Small intestine (tissue), 7 donors: ENCODE results near the gene TPSAB1. TPM values are rescaled to one million over a fixed set of nuclear protein-coding genes. Genes with fewer than 3 reads are reported as not detected.
A peak's percentile ranks its signal among the peaks of the same experiment; 100 is the strongest.

ENCODE experiments used
- DNase-seq, 2 donors: peaks; one replicate each; pipeline versions ENCODE4 v3.0.0 to v3.0.0-alpha.2; 2013
- FAIRE-seq: peaks from 2 replicates; lab custom pipeline; 2012; peaks lifted over from hg19 to GRCh38; lab: Jason Lieb, UNC
- H3K27ac ChIP-seq, 3 donors: one replicate each; pipeline ENCODE4 v1.5.1; 2013; ENCODE audit warnings: low read length in 2 of 3, mild to moderate bottlenecking in 2 of 3, control low read depth in 1 of 3, inconsistent platforms in 1 of 3, low read depth in 1 of 3, moderate library complexity in 1 of 3
- H3K27me3 ChIP-seq, 3 donors: one replicate each; pipeline ENCODE4 v1.6.1; 2013; ENCODE audit warnings: low read length in 3 of 3, inconsistent platforms in 1 of 3; ENCODE audit not compliant: control insufficient read depth in 3 of 3, insufficient read depth in 3 of 3
- H3K36me3 ChIP-seq, 3 donors: one replicate each; pipeline ENCODE4 v1.6.1; 2013; ENCODE audit warnings: low read length in 3 of 3, inconsistent platforms in 1 of 3, low read depth in 1 of 3, mild to moderate bottlenecking in 1 of 3, moderate library complexity in 1 of 3; ENCODE audit not compliant: control insufficient read depth in 3 of 3, insufficient read depth in 2 of 3
- H3K4me1 ChIP-seq, 3 donors: one replicate each; pipeline ENCODE4 v1.6.1; 2013; ENCODE audit warnings: low read length in 2 of 3, inconsistent platforms in 1 of 3, low read depth in 1 of 3, mild to moderate bottlenecking in 1 of 3, moderate library complexity in 1 of 3; ENCODE audit not compliant: control insufficient read depth in 3 of 3, insufficient read depth in 2 of 3
- H3K4me3 ChIP-seq, 3 donors: one replicate each; pipeline ENCODE4 v1.5.1; 2013; ENCODE audit warnings: low read length in 3 of 3, control low read depth in 1 of 3, inconsistent platforms in 1 of 3, low read depth in 1 of 3, mild to moderate bottlenecking in 1 of 3, moderate library complexity in 1 of 3
- H3K9me3 ChIP-seq, 2 donors: one replicate each; pipeline ENCODE4 v1.6.1; 2013; ENCODE audit warnings: low read depth in 1 of 2, low read length in 1 of 2; ENCODE audit not compliant: control insufficient read depth in 2 of 2, insufficient read depth in 1 of 2
- WGBS, 3 donors: extraction: QIAGEN DNeasy Blood & Tissue Kit; methylation state at CpG; one replicate each; pipeline ENCODE4 v1.1.7; 2013; 5-methylcytosine and 5-hydroxymethylcytosine counted together
- polyA plus RNA-seq, 4 donors: library from polyadenylated mRNA; stranded (reverse) in 3 of 4; unstranded in 1 of 4; fragments of 200-250 nt in 3 of 4; fragments of 120-200 nt in 1 of 4; gene quantifications; one replicate each; pipeline versions ENCODE4 v1.2.1 to v1.2.3, GENCODE V29; 2013
- donor health status: healthy with polysubstance abuse.
- donor health status: control.
- donor health status: control.
- donor health status: Bipolar disorder and iron deficiency.
- donor health status: healthy.

TPSAB1 gene
- polyA plus RNA-seq, 4 donors, result 0.10 to 50.5 (median 15.4) TPM

DNA sequence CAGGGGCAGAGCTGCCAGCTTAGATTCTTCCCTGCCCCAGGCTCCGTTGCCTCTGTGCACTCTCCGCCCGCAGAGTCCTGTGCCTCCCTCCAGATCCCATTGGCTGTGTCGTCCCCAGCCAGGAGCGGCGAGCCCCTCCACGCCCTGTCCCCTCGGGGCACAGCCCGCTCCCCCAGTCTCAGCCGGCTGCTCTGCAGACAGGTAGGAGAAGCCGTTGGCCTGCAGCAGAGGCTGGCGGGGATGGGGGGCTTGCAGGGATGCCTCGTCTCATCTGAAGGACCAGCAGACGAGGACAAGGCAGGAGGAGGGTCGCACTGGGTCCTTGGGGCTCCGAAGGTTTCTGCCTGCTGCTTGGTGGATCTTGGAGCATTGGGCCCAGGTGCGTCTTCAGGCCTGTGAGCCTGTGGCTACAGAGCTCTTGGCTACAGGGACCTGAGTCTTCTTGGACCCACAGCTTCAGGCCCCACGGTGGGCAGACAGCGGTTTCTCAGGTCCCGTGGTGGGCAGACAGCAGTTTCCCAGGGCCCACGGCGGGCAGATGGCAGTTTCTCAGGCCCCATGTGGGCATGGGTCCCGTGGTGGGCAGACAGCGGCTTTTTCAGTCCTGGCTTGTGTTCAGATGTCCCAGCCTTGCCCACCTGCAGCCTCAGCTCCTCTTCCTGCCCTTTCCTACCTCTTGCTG, 21.4 kb upstream of the TPSAB1 start:
- 84 to 90% (median 87%) methylated on average over 23 to 24 of the region's 24 CpGs for WGBS, 3 donors
- DNase-seq (no peak), FAIRE-seq (no peak)
- Histone ChIP-seq H3K4me1 (peaks cover 0 to 4% (median 0%) of the 10 kb centered on the region in 3 donors), H3K27ac (no peak overlapping the region), H3K27me3 (no peaks in the 10 kb centered on the region), H3K36me3 (peaks cover 0 to 13% (median 0%) of the 10 kb centered on the region in 3 donors), H3K4me3 (no peak overlapping the region), H3K9me3 (no peaks in the 10 kb centered on the region)

DNA sequence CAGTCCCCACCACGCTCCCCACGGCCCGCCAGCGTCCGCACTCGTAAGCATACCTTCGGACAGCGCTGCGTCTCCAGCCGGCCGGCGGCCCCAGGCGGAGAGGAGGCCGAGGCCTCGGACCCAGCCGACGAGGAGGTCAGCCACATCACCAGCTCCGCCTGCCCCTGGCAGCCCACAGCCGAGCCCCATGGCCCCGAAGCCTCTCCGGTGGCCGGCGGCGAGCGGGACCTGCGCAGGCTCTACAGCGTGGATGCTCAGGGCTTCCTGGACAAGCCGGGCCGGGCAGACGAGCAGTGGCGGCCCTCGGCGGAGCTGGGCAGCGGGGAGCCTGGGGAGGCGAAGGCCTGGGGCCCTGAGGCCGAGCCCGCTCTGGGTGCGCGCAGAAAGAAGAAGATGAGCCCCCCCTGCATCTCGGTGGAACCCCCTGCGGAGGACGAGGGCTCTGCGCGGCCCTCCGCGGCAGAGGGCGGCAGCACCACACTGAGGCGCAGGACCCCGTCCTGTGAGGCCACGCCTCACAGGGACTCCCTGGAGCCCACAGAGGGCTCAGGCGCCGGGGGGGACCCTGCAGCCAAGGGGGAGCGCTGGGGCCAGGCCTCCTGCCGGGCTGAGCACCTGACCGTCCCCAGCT, 20.3 kb upstream of the TPSAB1 start:
- WGBS, 3 donors, result 92 to 95% (median 92%) methylated on average over 42 to 55 of the region's 55 CpGs

GRCh38 chr16:1220841-1221627, 19.5 kb upstream of the TPSAB1 start:
- H3K27me3 ChIP-seq, result peaks cover 0 to 1% (median 0%) of the 10 kb centered on the region in 3 donors
- no peaks in the 10 kb centered on the region for H3K9me3 ChIP-seq
- FAIRE-seq, result no peak
- no peak for DNase-seq
- WGBS, 3 donors, result 77 to 83% (median 79%) methylated on average over 41 to 48 of the region's 48 CpGs
- peaks cover 0 to 11% (median 0%) of the 10 kb centered on the region in 3 donors for H3K36me3 ChIP-seq
- no peak overlapping the region for H3K4me3 ChIP-seq
- H3K4me1 ChIP-seq, result peaks cover 0 to 21% (median 0%) of the 10 kb centered on the region in 3 donors
- H3K27ac ChIP-seq, result no peak overlapping the region

More for the DNA sequence above, 20.3 kb upstream of the TPSAB1 start:
- Histone ChIP-seq H3K27ac (no peak overlapping the region), H3K4me3 (no peak overlapping the region), H3K4me1 (peaks cover 0 to 14% (median 0%) of the 10 kb centered on the region in 3 donors), H3K27me3 (no peaks in the 10 kb centered on the region), H3K9me3 (no peaks in the 10 kb centered on the region), H3K36me3 (peaks cover 0 to 11% (median 0%) of the 10 kb centered on the region in 3 donors)
- FAIRE-seq, result no peak
- DNase-seq, result no peak

- no peak overlapping the region for H3K4me3 ChIP-seq
- H3K36me3 ChIP-seq, result peaks cover 0 to 11% (median 0%) of the 10 kb centered on the region in 3 donors
- no peak for DNase-seq
- WGBS, 3 donors, result 65 to 81% (median 70%) methylated on average over 36 to 40 of the region's 40 CpGs
- no peak for FAIRE-seq
- H3K4me1 ChIP-seq, result peaks cover 0 to 21% (median 0%) of the 10 kb centered on the region in 3 donors
- peaks cover 0 to 1% (median 0%) of the 10 kb centered on the region in 3 donors for H3K27me3 ChIP-seq
- no peaks in the 10 kb centered on the region for H3K9me3 ChIP-seq
- H3K27ac ChIP-seq, result no peak overlapping the region
Observed at GRCh38 chr16:1221628-1222552, 18.6 kb upstream of the TPSAB1 start.

- H3K27ac ChIP-seq, result no peak overlapping the region
- peaks cover 0 to 1% (median 0%) of the 10 kb centered on the region in 3 donors for H3K27me3 ChIP-seq
- WGBS, 3 donors, result 49 to 72% (median 63%) methylated on average over 21 to 25 of the region's 25 CpGs
- H3K9me3 ChIP-seq, result no peaks in the 10 kb centered on the region
- peaks cover 0 to 21% (median 0%) of the 10 kb centered on the region in 3 donors for H3K4me1 ChIP-seq
- DNase-seq (no peak), FAIRE-seq (no peak)
- H3K36me3 ChIP-seq, result peaks cover 0 to 11% (median 0%) of the 10 kb centered on the region in 3 donors
- H3K4me3 ChIP-seq, result no peak overlapping the region
Observed at GRCh38 chr16:1222553-1223354, 17.8 kb upstream of the TPSAB1 start.

GRCh38 chr16:1223355-1224214, 16.9 kb upstream of the TPSAB1 start:
- Histone ChIP-seq H3K9me3 (no peaks in the 10 kb centered on the region), H3K4me1 (peaks cover 0 to 21% (median 0%) of the 10 kb centered on the region in 3 donors), H3K36me3 (peaks cover 0 to 9% (median 0%) of the 10 kb centered on the region in 3 donors), H3K27ac (no peak overlapping the region), H3K4me3 (no peak overlapping the region), H3K27me3 (peaks cover 0 to 1% (median 0%) of the 10 kb centered on the region in 3 donors)
- WGBS, 3 donors, result 31 to 77% (median 61%) methylated on average over 36 to 38 of the region's 38 CpGs
- peak; percentile 37 to 85 for DNase-seq
- no peak for FAIRE-seq
